Measurements from ENCODE around the gene RAD18.

GRCh38 chr3:8978551-8978950 is 15.3 kb upstream of the RAD18 start:
- TF ChIP-seq CTCF (IDR thresholded peaks at IDR 0.05 in 8 of 11, conservative IDR thresholded peaks at IDR 0.05 in 3 of 11) (no peak), POLR2AphosphoS5 (IDR thresholded peaks at IDR 0.05) (no peak)

Data from spleen (tissue), 7 donors.